Mesendoderm (in vitro differentiated cells): ENCODE data around the gene CCDC91.

Experiments used
- DNase-seq: peaks from one replicate; pipeline ENCODE4 v3.0.0; 2013
- H2AK5ac ChIP-seq: 2 replicates; pipeline ENCODE4 v1.6.1; 2013; ENCODE audit warnings: low read length, inconsistent platforms
- H2BK120ac ChIP-seq: 2 replicates; pipeline ENCODE4 v1.6.1; 2013; ENCODE audit warnings: low read depth, mild to moderate bottlenecking, low read length, moderate library complexity, mixed read lengths
- H2BK15ac ChIP-seq: replicated peaks from 2 replicates; pipeline ENCODE4 v1.6.1; 2013; ENCODE audit warnings: low read depth, mild to moderate bottlenecking, moderate library complexity
- H2BK5ac ChIP-seq: 2 replicates; pipeline ENCODE4 v1.6.1; 2013; ENCODE audit warnings: low read length, inconsistent platforms
- H3K18ac ChIP-seq: 2 replicates; pipeline ENCODE4 v1.6.1; 2013; ENCODE audit warnings: mild to moderate bottlenecking, low read length, mixed read lengths
- H3K23ac ChIP-seq: one replicate; pipeline ENCODE4 v1.6.1; 2013; ENCODE audit warnings: low read length
- H3K27ac ChIP-seq: 2 replicates; pipeline ENCODE4 v1.5.1; 2013; ENCODE audit warnings: low read depth, mild to moderate bottlenecking, inconsistent platforms, low read length, moderate library complexity
- H3K27me3 ChIP-seq: 2 replicates; pipeline ENCODE4 v1.6.1; 2013; ENCODE audit warnings: low read length, control low read depth, mild to moderate bottlenecking, inconsistent platforms; ENCODE audit not compliant: insufficient read depth, poor library complexity
- H3K36me3 ChIP-seq: 2 replicates; pipeline ENCODE4 v1.6.1; 2013; ENCODE audit warnings: low read length, inconsistent platforms; ENCODE audit not compliant: control insufficient read depth, insufficient read depth
- H3K4ac ChIP-seq: one replicate; pipeline ENCODE4 v1.6.1; 2013; ENCODE audit warnings: low read depth, mild to moderate bottlenecking, low read length, moderate library complexity
- H3K4me1 ChIP-seq: 2 replicates; pipeline ENCODE4 v1.6.1; 2013; ENCODE audit warnings: low read depth, low read length, inconsistent platforms; ENCODE audit not compliant: control insufficient read depth
- H3K4me2 ChIP-seq: 2 replicates; pipeline ENCODE4 v1.6.1; 2013; ENCODE audit warnings: low read length
- H3K4me3 ChIP-seq: 2 replicates; pipeline ENCODE4 v1.5.1; 2013; ENCODE audit warnings: mild to moderate bottlenecking, low read length
- H3K56ac ChIP-seq: one replicate; pipeline ENCODE4 v1.6.1; 2013; ENCODE audit warnings: low read length
- H3K79me1 ChIP-seq: 2 replicates; pipeline ENCODE4 v1.6.1; 2013; ENCODE audit warnings: low read length, inconsistent platforms
- H3K79me2 ChIP-seq: 2 replicates; pipeline ENCODE4 v1.6.1; 2013; ENCODE audit warnings: mild to moderate bottlenecking, low read length; ENCODE audit not compliant: control insufficient read depth, insufficient read depth
- H3K9ac ChIP-seq: 2 replicates; pipeline ENCODE4 v1.6.1; 2013; ENCODE audit warnings: low read length, inconsistent platforms
- H4K5ac ChIP-seq: one replicate; pipeline ENCODE4 v1.6.1; 2013; ENCODE audit warnings: low read length
- H4K8ac ChIP-seq: one replicate; pipeline ENCODE4 v1.6.1; 2013; ENCODE audit warnings: low read depth, mild to moderate bottlenecking, control low read depth, low read length, moderate library complexity
- WGBS: extraction: QIAGEN DNeasy Blood & Tissue Kit; methylation state at CpG from one replicate; pipeline ENCODE4 v1.1.7; 2013; ENCODE audit warnings: low lambda C conversion rate, missing lambda C conversion rate; ENCODE audit not compliant: insufficient coverage; ENCODE audit errors: extremely low coverage; 5-methylcytosine and 5-hydroxymethylcytosine counted together

CCDC91 gene

GRCh38 chr12:28184375-28184774 lies 5.9 kb upstream of the CCDC91 start:
- H2BK15ac ChIP-seq, result no peak overlapping the region
- no peaks in the 10 kb centered on the region for H3K79me2 ChIP-seq
- no peak overlapping the region for H3K4me3 ChIP-seq
- H3K4me2 ChIP-seq, result no peak overlapping the region
- DNase-seq, result no peak
- H3K36me3 ChIP-seq, result no peaks in the 10 kb centered on the region
- H4K5ac ChIP-seq, result no peak overlapping the region
- H2BK5ac ChIP-seq, result no peak overlapping the region
- H3K4ac ChIP-seq, result no peak overlapping the region
- H2AK5ac ChIP-seq, result no peak overlapping the region
- H3K4me1 ChIP-seq, result no peaks in the 10 kb centered on the region
- H3K18ac ChIP-seq, result no peak overlapping the region
- no CpG with 5 or more reads among the region's 1 CpG for WGBS
- no peaks in the 10 kb centered on the region for H3K27me3 ChIP-seq
- H3K27ac ChIP-seq, result no peak overlapping the region
- no peak overlapping the region for H3K23ac ChIP-seq
- H4K8ac ChIP-seq, result no peak overlapping the region
- H3K79me1 ChIP-seq, result no peaks in the 10 kb centered on the region
- no peak overlapping the region for H3K9ac ChIP-seq
- no peak overlapping the region for H3K56ac ChIP-seq
- H2BK120ac ChIP-seq, result no peak overlapping the region

- Histone ChIP-seq H3K18ac (no peak overlapping the region), H3K36me3 (no peaks in the 10 kb centered on the region), H3K4me2 (no peak overlapping the region), H3K79me1 (peaks cover 4% of the 10 kb centered on the region), H2BK5ac (no peak overlapping the region), H4K5ac (no peak overlapping the region), H2BK120ac (no peak overlapping the region), H3K4me1 (no peaks in the 10 kb centered on the region), H4K8ac (no peak overlapping the region), H2AK5ac (no peak overlapping the region), H3K27me3 (no peaks in the 10 kb centered on the region), H3K79me2 (peaks cover 6% of the 10 kb centered on the region), H3K27ac (no peak overlapping the region), H3K4ac (no peak overlapping the region), H3K4me3 (no peak overlapping the region), H3K9ac (no peak overlapping the region), H3K56ac (no peak overlapping the region), H3K23ac (no peak overlapping the region), H2BK15ac (no peak overlapping the region)
- no peak for DNase-seq
- WGBS, result no CpG with 5 or more reads among the region's 2 CpGs
Observed at GRCh38 chr12:28186500-28186899, 3.8 kb upstream of the CCDC91 start.

GRCh38 chr12:28189784-28190320 lies 404 bp upstream of the CCDC91 start:
- Histone ChIP-seq H3K36me3 (no peaks in the 10 kb centered on the region), H3K56ac (peak overlapping the region; percentile 88), H3K4me3 (peak overlapping the region; percentile 41), H3K79me2 (peaks cover 16% of the 10 kb centered on the region), H3K79me1 (peaks cover 7% of the 10 kb centered on the region), H4K5ac (peak overlapping the region; percentile 84), H2BK15ac (no peak overlapping the region), H2AK5ac (no peak overlapping the region), H2BK120ac (no peak overlapping the region), H3K4me1 (no peaks in the 10 kb centered on the region), H2BK5ac (no peak overlapping the region), H3K9ac (peak overlapping the region; percentile 88), H3K4ac (no peak overlapping the region), H4K8ac (no peak overlapping the region), H3K27me3 (no peaks in the 10 kb centered on the region), H3K18ac (no peak overlapping the region), H3K27ac (no peak overlapping the region), H3K23ac (no peak overlapping the region), H3K4me2 (peak overlapping the region; percentile 74)
- DNase-seq, result no peak
- WGBS, result no CpG with 5 or more reads among the region's 9 CpGs

DNA sequence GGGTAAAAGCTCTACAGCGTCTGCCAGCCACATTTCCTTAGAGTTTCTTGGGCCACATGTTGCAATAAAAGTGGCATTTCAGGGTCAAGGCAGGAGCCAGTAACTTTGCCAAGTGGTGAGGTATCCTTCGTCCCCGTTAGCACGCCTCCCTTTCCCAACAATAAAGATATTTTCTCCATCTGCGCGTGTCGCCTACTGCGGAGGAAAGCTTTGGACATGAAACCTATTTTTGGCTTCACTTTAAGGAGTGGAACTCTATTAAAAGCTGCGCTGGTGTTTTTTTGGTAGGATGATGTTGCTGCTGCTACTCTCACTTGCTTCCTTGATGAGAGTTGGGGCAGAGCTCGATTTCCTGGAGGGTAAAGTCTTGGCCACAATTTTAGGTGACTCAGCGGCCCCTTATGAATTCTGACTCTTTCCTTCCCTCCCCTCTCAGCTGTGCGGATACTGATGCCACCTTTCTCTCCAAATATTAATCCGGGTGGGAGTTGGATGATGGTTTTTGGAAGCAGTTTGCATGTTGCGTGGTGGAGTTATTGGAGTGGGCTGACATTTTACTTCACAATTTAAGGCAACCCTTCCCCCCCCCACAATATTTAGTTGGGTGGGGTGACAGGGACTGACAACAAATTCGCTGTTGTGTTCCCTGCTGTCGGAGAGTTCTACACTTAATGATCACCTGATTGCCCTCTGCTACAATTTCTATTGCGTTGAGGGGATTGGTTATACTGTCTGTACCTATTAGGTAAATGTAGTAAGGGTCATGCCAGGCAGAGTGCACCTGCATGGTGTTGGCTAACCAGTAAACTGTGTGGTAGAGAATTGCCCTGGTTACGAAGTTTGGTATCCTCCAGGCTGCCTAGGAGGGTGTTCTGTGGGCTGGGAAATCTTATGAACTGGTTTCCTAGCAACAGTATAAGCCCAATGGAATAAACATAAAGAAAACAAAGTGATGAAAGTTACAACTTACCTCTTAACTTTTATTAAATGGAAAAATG lies 1.1 kb downstream of the CCDC91 start:
- peaks cover 7% of the 10 kb centered on the region for H3K79me1 ChIP-seq
- DNase-seq, result peak; percentile 27
- peak overlapping the region; percentile 5 for H3K18ac ChIP-seq
- no peak overlapping the region for H3K4ac ChIP-seq
- H2BK5ac ChIP-seq, result no peak overlapping the region
- peak overlapping the region; percentile 78 for H3K4me3 ChIP-seq
- H3K27ac ChIP-seq, result no peak overlapping the region
- no CpG with 5 or more reads among the region's 18 CpGs for WGBS
- no peak overlapping the region for H2BK15ac ChIP-seq
- no peaks in the 10 kb centered on the region for H3K36me3 ChIP-seq
- no peaks in the 10 kb centered on the region for H3K4me1 ChIP-seq
- H3K9ac ChIP-seq, result peak overlapping the region; percentile 88
- no peak overlapping the region for H2BK120ac ChIP-seq
- peaks cover 18% of the 10 kb centered on the region for H3K79me2 ChIP-seq
- no peaks in the 10 kb centered on the region for H3K27me3 ChIP-seq
- H3K23ac ChIP-seq, result no peak overlapping the region
- H2AK5ac ChIP-seq, result no peak overlapping the region
- peak overlapping the region; percentile 98 for H3K56ac ChIP-seq
- no peak overlapping the region for H4K5ac ChIP-seq
- peak overlapping the region; percentile 91 for H3K4me2 ChIP-seq
- H4K8ac ChIP-seq, result no peak overlapping the region

- Histone ChIP-seq H3K4ac (no peak overlapping the region), H2AK5ac (no peak overlapping the region), H3K79me1 (peaks cover 7% of the 10 kb centered on the region), H3K4me3 (no peak overlapping the region), H3K56ac (no peak overlapping the region), H3K4me2 (no peak overlapping the region), H3K27me3 (no peaks in the 10 kb centered on the region), H4K8ac (no peak overlapping the region), H2BK120ac (no peak overlapping the region), H3K23ac (no peak overlapping the region), H3K27ac (no peak overlapping the region), H2BK15ac (no peak overlapping the region), H3K36me3 (no peaks in the 10 kb centered on the region), H2BK5ac (no peak overlapping the region), H3K9ac (no peak overlapping the region), H4K5ac (no peak overlapping the region), H3K4me1 (no peaks in the 10 kb centered on the region), H3K79me2 (peaks cover 18% of the 10 kb centered on the region), H3K18ac (no peak overlapping the region)
- no peak for DNase-seq
- 100% methylated on average over 1 of the region's 2 CpGs for WGBS
Observed at GRCh38 chr12:28192125-28192524, 1.9 kb downstream of the CCDC91 start.
